ENCODE data around the gene IRAK2. TPM values are rescaled to one million over a fixed set of nuclear protein-coding genes. Genes with fewer than 3 reads are reported as not detected.
A peak's percentile ranks its signal among the peaks of the same experiment; 100 is the strongest.

Gene IRAK2
- total RNA-seq, 2 experiments from 2014 or later = 3.5 to 3.7 TPM

- POLR2A ChIA-PET = interaction anchor here (0.7 kb wide), 1 partner anchor 13 kb away, joined by 3 read pairs; no protein-coding TSS in a partner anchor
- no peak for ATAC-seq (ENCODE audit: low read depth)
These were observed 61.6 kb downstream of the IRAK2 start for GRCh38 chr3:10226293-10226692.

GRCh38 chr3:10228248-10228950 is 63.7 kb downstream of the IRAK2 start:
- Mint-ChIP-seq H3K36me3 (peaks cover 7% of the 10 kb centered on the region), H3K9me3 (no peaks in the 10 kb centered on the region), H3K27ac (peak overlapping the region; percentile 80), H3K4me3 (peak overlapping the region; percentile 23), H3K4me1 (peaks cover 31% of the 10 kb centered on the region), H3K27me3 (no peaks in the 10 kb centered on the region)
- POLR2A ChIA-PET = no interaction called here
- peak; percentile 43 for ATAC-seq (ENCODE audit: low read depth)
- no peak for DNase-seq

More at GRCh38 chr3:10226293-10226692, 61.6 kb downstream of the IRAK2 start:
- Mint-ChIP-seq H3K4me1 (peaks cover 45% of the 10 kb centered on the region), H3K4me3 (no peak overlapping the region), H3K27ac (no peak overlapping the region), H3K27me3 (no peaks in the 10 kb centered on the region), H3K9me3 (no peaks in the 10 kb centered on the region), H3K36me3 (peaks cover 9% of the 10 kb centered on the region)
- DNase-seq = no peak

- H3K36me3 Mint-ChIP-seq = peaks cover 7% of the 10 kb centered on the region
- H3K4me1 Mint-ChIP-seq = peaks cover 24% of the 10 kb centered on the region
- H3K27ac Mint-ChIP-seq = no peak overlapping the region
- no peaks in the 10 kb centered on the region for H3K9me3 Mint-ChIP-seq
- H3K27me3 Mint-ChIP-seq = no peaks in the 10 kb centered on the region
- no peak for ATAC-seq (ENCODE audit: low read depth)
- no peak overlapping the region for H3K4me3 Mint-ChIP-seq
- no peak for DNase-seq
- POLR2A ChIA-PET = interaction anchor here (1.5 kb wide), 1 partner anchor 13 kb away, joined by 5 read pairs; no protein-coding TSS in a partner anchor
These were observed 64.9 kb downstream of the IRAK2 start for GRCh38 chr3:10229576-10229975.

- Mint-ChIP-seq H3K27me3 (no peaks in the 10 kb centered on the region), H3K4me1 (peaks cover 14% of the 10 kb centered on the region), H3K9me3 (no peaks in the 10 kb centered on the region), H3K36me3 (peaks cover 8% of the 10 kb centered on the region), H3K4me3 (no peak overlapping the region), H3K27ac (no peak overlapping the region)
- POLR2A ChIA-PET = no interaction called here
- ATAC-seq (ENCODE audit: low read depth) = no peak
- DNase-seq = no peak
These were observed 67.4 kb downstream of the IRAK2 start for GRCh38 chr3:10232137-10232536.

- Mint-ChIP-seq H3K9me3 (peaks cover 2% of the 10 kb centered on the region), H3K27ac (no peak overlapping the region), H3K4me3 (no peak overlapping the region), H3K27me3 (no peaks in the 10 kb centered on the region), H3K36me3 (peaks cover 14% of the 10 kb centered on the region), H3K4me1 (peaks cover 17% of the 10 kb centered on the region)
- POLR2A ChIA-PET = interaction anchor here (1.2 kb wide), 1 partner anchor 8 kb away, joined by 4 read pairs; no protein-coding TSS in a partner anchor
- ATAC-seq (ENCODE audit: low read depth) = no peak
- no peak for DNase-seq
These were observed 69.3 kb downstream of the IRAK2 start for GRCh38 chr3:10233988-10234387.

- Mint-ChIP-seq H3K9me3 (peaks cover 2% of the 10 kb centered on the region), H3K27me3 (no peaks in the 10 kb centered on the region), H3K4me3 (no peak overlapping the region), H3K4me1 (peaks cover 15% of the 10 kb centered on the region), H3K36me3 (peaks cover 16% of the 10 kb centered on the region), H3K27ac (no peak overlapping the region)
- ATAC-seq (ENCODE audit: low read depth) (no peak), DNase-seq (no peak)
- POLR2A ChIA-PET = no interaction called here
These were observed 70.0 kb downstream of the IRAK2 start for GRCh38 chr3:10234526-10235230.

- peaks cover 2% of the 10 kb centered on the region for H3K9me3 Mint-ChIP-seq
- ATAC-seq (ENCODE audit: low read depth) (no peak), DNase-seq (no peak)
- no peak overlapping the region for H3K27ac Mint-ChIP-seq
- peaks cover 17% of the 10 kb centered on the region for H3K36me3 Mint-ChIP-seq
- POLR2A ChIA-PET = interaction anchor here (0.7 kb wide), 1 partner anchor 32 kb away, joined by 3 read pairs; no protein-coding TSS in a partner anchor
- H3K4me1 Mint-ChIP-seq = peaks cover 17% of the 10 kb centered on the region
- H3K4me3 Mint-ChIP-seq = no peak overlapping the region
- H3K27me3 Mint-ChIP-seq = no peaks in the 10 kb centered on the region
These were observed 70.8 kb downstream of the IRAK2 start for GRCh38 chr3:10235551-10235950.

- peak; percentile 51 for ATAC-seq (ENCODE audit: low read depth)
- Mint-ChIP-seq H3K9me3 (peaks cover 2% of the 10 kb centered on the region), H3K27me3 (no peaks in the 10 kb centered on the region), H3K36me3 (peaks cover 15% of the 10 kb centered on the region), H3K4me1 (peaks cover 32% of the 10 kb centered on the region), H3K4me3 (peak overlapping the region; percentile 31), H3K27ac (peak overlapping the region; percentile 78)
- no peak for DNase-seq
- POLR2A ChIA-PET = interaction anchor here (0.9 to 1.9 kb wide), 3 partner anchors 10 to 25 kb away, joined by 3 to 8 read pairs (median 4); partner anchors contain the start of gene TATDN2
These were observed 73.8 kb downstream of the IRAK2 start for GRCh38 chr3:10238345-10239183.

- no peaks in the 10 kb centered on the region for H3K27me3 Mint-ChIP-seq
- peaks cover 32% of the 10 kb centered on the region for H3K4me1 Mint-ChIP-seq
- H3K9me3 Mint-ChIP-seq = peaks cover 16% of the 10 kb centered on the region
- H3K27ac Mint-ChIP-seq = no peak overlapping the region
- no peak for ATAC-seq (ENCODE audit: low read depth)
- DNase-seq = no peak
- H3K4me3 Mint-ChIP-seq = no peak overlapping the region
- peaks cover 32% of the 10 kb centered on the region for H3K36me3 Mint-ChIP-seq
- POLR2A ChIA-PET = no interaction called here
These were observed 76.1 kb downstream of the IRAK2 start for GRCh38 chr3:10240799-10241198.

- peaks cover 18% of the 10 kb centered on the region for H3K9me3 Mint-ChIP-seq
- H3K36me3 Mint-ChIP-seq = peaks cover 33% of the 10 kb centered on the region
- H3K4me1 Mint-ChIP-seq = peaks cover 36% of the 10 kb centered on the region
- H3K27me3 Mint-ChIP-seq = no peaks in the 10 kb centered on the region
- POLR2A ChIA-PET = interaction anchor here (0.6 to 1.5 kb wide), 12 partner anchors 9 to 348 kb away, joined by 3 to 7 read pairs (median 4); partner anchors contain the start of genes EMC3 and VHL
- ATAC-seq (ENCODE audit: low read depth) (peak; percentile 93), DNase-seq (peak; percentile 74)
- H3K27ac Mint-ChIP-seq = peak overlapping the region; percentile 82
- peak overlapping the region; percentile 61 for H3K4me3 Mint-ChIP-seq
These were observed 77.7 kb downstream of the IRAK2 start for GRCh38 chr3:10242182-10243065.

- peaks cover 18% of the 10 kb centered on the region for H3K9me3 Mint-ChIP-seq
- no peak for DNase-seq
- H3K36me3 Mint-ChIP-seq = peaks cover 31% of the 10 kb centered on the region
- no peak overlapping the region for H3K4me3 Mint-ChIP-seq
- H3K27ac Mint-ChIP-seq = no peak overlapping the region
- POLR2A ChIA-PET = interaction anchor here (0.6 kb wide), 1 partner anchor 129 kb away, joined by 4 read pairs; no protein-coding TSS in a partner anchor
- H3K27me3 Mint-ChIP-seq = no peaks in the 10 kb centered on the region
- H3K4me1 Mint-ChIP-seq = peaks cover 30% of the 10 kb centered on the region
- ATAC-seq (ENCODE audit: low read depth) = no peak
These were observed 79.3 kb downstream of the IRAK2 start for GRCh38 chr3:10244009-10244408.

- Mint-ChIP-seq H3K27me3 (no peaks in the 10 kb centered on the region), H3K27ac (no peak overlapping the region), H3K4me3 (no peak overlapping the region), H3K36me3 (peaks cover 33% of the 10 kb centered on the region), H3K4me1 (peaks cover 37% of the 10 kb centered on the region), H3K9me3 (peaks cover 18% of the 10 kb centered on the region)
- POLR2A ChIA-PET = no interaction called here
- DNase-seq (no peak), ATAC-seq (ENCODE audit: low read depth) (no peak)
These were observed 80.5 kb downstream of the IRAK2 start for GRCh38 chr3:10245081-10245712.

Measured in activated naive CD8-positive, alpha-beta T cell treated with anti-CD3 and anti-CD28 coated beads, Interleukin-2, amount 10 ng/mL, durations not matched to agents 7 days and 5 days (primary cell).